Measurements from ENCODE around the gene SLC35D2.
A peak's percentile ranks its signal among the peaks of the same experiment; 100 is the strongest.

- TF ChIP-seq, protein P1, sequence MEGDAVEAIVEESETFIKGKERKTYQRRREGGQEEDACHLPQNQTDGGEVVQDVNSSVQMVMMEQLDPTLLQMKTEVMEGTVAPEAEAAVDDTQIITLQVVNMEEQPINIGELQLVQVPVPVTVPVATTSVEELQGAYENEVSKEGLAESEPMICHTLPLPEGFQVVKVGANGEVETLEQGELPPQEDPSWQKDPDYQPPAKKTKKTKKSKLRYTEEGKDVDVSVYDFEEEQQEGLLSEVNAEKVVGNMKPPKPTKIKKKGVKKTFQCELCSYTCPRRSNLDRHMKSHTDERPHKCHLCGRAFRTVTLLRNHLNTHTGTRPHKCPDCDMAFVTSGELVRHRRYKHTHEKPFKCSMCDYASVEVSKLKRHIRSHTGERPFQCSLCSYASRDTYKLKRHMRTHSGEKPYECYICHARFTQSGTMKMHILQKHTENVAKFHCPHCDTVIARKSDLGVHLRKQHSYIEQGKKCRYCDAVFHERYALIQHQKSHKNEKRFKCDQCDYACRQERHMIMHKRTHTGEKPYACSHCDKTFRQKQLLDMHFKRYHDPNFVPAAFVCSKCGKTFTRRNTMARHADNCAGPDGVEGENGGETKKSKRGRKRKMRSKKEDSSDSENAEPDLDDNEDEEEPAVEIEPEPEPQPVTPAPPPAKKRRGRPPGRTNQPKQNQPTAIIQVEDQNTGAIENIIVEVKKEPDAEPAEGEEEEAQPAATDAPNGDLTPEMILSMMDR (IDR thresholded peaks at IDR 0.05; ENCODE audit: low read depth, low read length), result no peak
- peak; percentile 30 for TF ChIP-seq POLR2A (IDR thresholded peaks at IDR 0.05; ENCODE audit: extremely low read depth, insufficient read length)
- TF ChIP-seq, protein P2, sequence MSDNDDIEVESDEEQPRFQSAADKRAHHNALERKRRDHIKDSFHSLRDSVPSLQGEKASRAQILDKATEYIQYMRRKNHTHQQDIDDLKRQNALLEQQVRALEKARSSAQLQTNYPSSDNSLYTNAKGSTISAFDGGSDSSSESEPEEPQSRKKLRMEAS (IDR thresholded peaks at IDR 0.05; ENCODE audit: low read depth, low read length), result no peak
Measured at GRCh38 chr9:96420468-96421219, 37.1 kb upstream of the SLC35D2 start.
